GM18507 (cell line): ENCODE measurements around the gene SIPA1L3.

ENCODE experiments used
- DNase-seq: peaks from one replicate; pipeline ENCODE4 v3.0.0; 2011; ENCODE audit warnings: low read depth; ENCODE audit not compliant: insufficient read length; ENCODE audit errors: extremely low spot score
- FAIRE-seq: peaks from 2 replicates; lab custom pipeline; 2011; peaks lifted over from hg19 to GRCh38; lab: Jason Lieb, UNC

SIPA1L3 gene

GRCh38 chr19:38122402-38123093 lies 215.5 kb downstream of the SIPA1L3 start:
- no peak for FAIRE-seq
- DNase-seq, result no peak

GRCh38 chr19:38125238-38125637 lies 218.2 kb downstream of the SIPA1L3 start:
- DNase-seq, result no peak
- no peak for FAIRE-seq

GRCh38 chr19:38130399-38130798 lies 223.4 kb downstream of the SIPA1L3 start:
- no peak for DNase-seq
- FAIRE-seq, result no peak

- no peak for FAIRE-seq
Observed at GRCh38 chr19:38132781-38133180, 225.8 kb downstream of the SIPA1L3 start.

GRCh38 chr19:38133319-38133718 lies 226.3 kb downstream of the SIPA1L3 start:
- DNase-seq (no peak), FAIRE-seq (no peak)

More at GRCh38 chr19:38132781-38133180, 225.8 kb downstream of the SIPA1L3 start:
- DNase-seq, result no peak

- no peak for FAIRE-seq
- DNase-seq, result no peak
Observed at GRCh38 chr19:38134540-38135149, 227.6 kb downstream of the SIPA1L3 start.

GRCh38 chr19:38135150-38135998 lies 228.4 kb downstream of the SIPA1L3 start:
- FAIRE-seq (no peak), DNase-seq (no peak)

GRCh38 chr19:38139122-38139521 lies 232.1 kb downstream of the SIPA1L3 start:
- DNase-seq (no peak), FAIRE-seq (no peak)

GRCh38 chr19:38141108-38141507 lies 234.1 kb downstream of the SIPA1L3 start:
- FAIRE-seq (no peak), DNase-seq (no peak)

- DNase-seq (peak; percentile 26), FAIRE-seq (peak; percentile 61)
Observed at GRCh38 chr19:38142176-38143035, 235.4 kb downstream of the SIPA1L3 start.

- no peak for DNase-seq
- no peak for FAIRE-seq
Observed at GRCh38 chr19:38143847-38144246, 236.8 kb downstream of the SIPA1L3 start.

- no peak for DNase-seq
Observed at GRCh38 chr19:38144667-38145066, 237.7 kb downstream of the SIPA1L3 start.

GRCh38 chr19:38145623-38146022 lies 238.6 kb downstream of the SIPA1L3 start:
- FAIRE-seq (no peak), DNase-seq (no peak)

More at GRCh38 chr19:38144667-38145066, 237.7 kb downstream of the SIPA1L3 start:
- no peak for FAIRE-seq

GRCh38 chr19:38148337-38148736 lies 241.3 kb downstream of the SIPA1L3 start:
- DNase-seq, result no peak
- no peak for FAIRE-seq

GRCh38 chr19:38149661-38150061 lies 242.7 kb downstream of the SIPA1L3 start:
- no peak for FAIRE-seq
- DNase-seq, result no peak

GRCh38 chr19:38151242-38151641 lies 244.2 kb downstream of the SIPA1L3 start:
- FAIRE-seq (no peak), DNase-seq (no peak)

- FAIRE-seq, result no peak
- no peak for DNase-seq
Observed at GRCh38 chr19:38152461-38153379, 245.7 kb downstream of the SIPA1L3 start.

- no peak for FAIRE-seq
- DNase-seq, result no peak
Observed at GRCh38 chr19:38155453-38155852, 248.4 kb downstream of the SIPA1L3 start.
